ENCODE results near the gene JUN. TPM values are rescaled to one million over a fixed set of nuclear protein-coding genes. Genes with fewer than 3 reads are reported as not detected.

JUN gene
- total RNA-seq (2012; rRNA removed) = 46.6 and 51.1 TPM in 2 replicates
- polyA plus RNA-seq (2012; rRNA removed) = 86.9 and 89.1 TPM in 2 replicates
- polyA plus RNA-seq (2012; cell fraction: cytosol; rRNA removed) = 80.5 and 108 TPM in 2 replicates
- 85.4 and 184 TPM in 2 replicates for polyA plus RNA-seq (2012; cell fraction: nucleus; rRNA removed; ENCODE audit: low replicate concordance)
- percentile 99 among the genes with signal in this experiment for Bru-seq, nascent RNA
- BruChase-seq, experiment 1, labeled RNA remaining after a 6-hour chase = percentile 85 among the genes with signal in this experiment
- BruChase-seq, experiment 2, labeled RNA remaining after a 2-hour chase = percentile 97 among the genes with signal in this experiment
- long read RNA-seq, transcript JUN-201 (1 exons, 3,540 nt) = major isoform, 153 of 154 reads
- long read RNA-seq, partial matches to known transcripts = 0 of 154 reads
- long read RNA-seq, other reads (novel, unspliced or antisense) = 1 of 154 reads

GRCh38 chr1:58783993-58784757, at the start of gene JUN:
Gene JUN (minus strand): TSS chr1:58784047. CDS start chr1:58783070, 977 bp downstream.
- Histone ChIP-seq H3K4me2 (ENCODE audit: low read depth, low read length) (peak within 1 kb of the TSS; percentile 76), H3K56ac (ENCODE audit: extremely low read depth, insufficient read depth, low read length) (peak within 1 kb of the TSS; percentile 93), H3K27me3 (ENCODE audit: control insufficient read depth, insufficient read depth, low read length) (no peaks in the 10 kb centered on the region), H3K4ac (ENCODE audit: low read depth, low read length) (peak within 1 kb of the TSS; percentile 87), H3K23ac (ENCODE audit: low read depth, low read length) (peak within 1 kb of the TSS; percentile 88), H4K8ac (ENCODE audit: low read depth in 2 of 2, low read length in 2 of 2) (peak within 1 kb of the TSS; percentile 90 to 96), H3K27ac (ENCODE audit: insufficient read depth, low read length) (peak within 1 kb of the TSS; percentile 91), H3K4me3 (ENCODE audit: insufficient read depth, low read depth, low read length) (peak within 1 kb of the TSS; percentile 98), H4K5ac (ENCODE audit: low read depth, low read length) (peak within 1 kb of the TSS; percentile 83), H2AK5ac (ENCODE audit: low read depth, low read length) (peak within 1 kb of the TSS; percentile 90), H3K9me1 (ENCODE audit: insufficient read depth, low read length) (peaks cover 3% of the 10 kb centered on the region; the same call in 1 of the 2 replicates), H3K9ac (ENCODE audit: low read depth, low read length) (peak within 1 kb of the TSS; percentile 98), H2BK5ac (ENCODE audit: low read depth, low read length, poor library complexity, severe bottlenecking) (peak within 1 kb of the TSS; percentile 87), H2BK120ac (ENCODE audit: low read depth, low read length) (peak within 1 kb of the TSS; percentile 94), H3K4me1 (ENCODE audit: control insufficient read depth, insufficient read depth, low read length) (peaks cover 8% of the 10 kb centered on the region), H3K36me3 (ENCODE audit: control insufficient read depth, insufficient read depth, low read length) (peaks cover 17% of the 10 kb centered on the region), H4K91ac (ENCODE audit: insufficient read depth, low read depth, low read length) (peak within 1 kb of the TSS; percentile 94), H2AK9ac (replicated peaks; ENCODE audit: low read depth, low read length, poor library complexity) (peak within 1 kb of the TSS; percentile 94), H2BK15ac (ENCODE audit: low read depth, low read length) (peak within 1 kb of the TSS; percentile 75; the same call in 2 of the 3 replicates), H2AFZ (replicated peaks; ENCODE audit: low read length, poor library complexity) (peak within 1 kb of the TSS; percentile 94), H4K20me1 (ENCODE audit: insufficient read depth, low read length) (peaks cover 41% of the 10 kb centered on the region), H3K79me1 (ENCODE audit: low read depth in 1 of 2, low read length in 2 of 2) (peaks cover 0 to 8% of the 10 kb centered on the region in 2 experiments; a peak in 2 of 4 replicates), H2BK20ac (ENCODE audit: low read depth, low read length) (peak within 1 kb of the TSS; percentile 13), H3K14ac (replicated peaks; ENCODE audit: low read depth, low read length) (peak within 1 kb of the TSS; percentile 91), H3K18ac (ENCODE audit: low read depth, low read length) (peak within 1 kb of the TSS; percentile 92), H3K9me3 (ENCODE audit: control insufficient read depth, insufficient read depth, low read length) (no peaks in the 10 kb centered on the region)
- WGBS, 2 experiments (ENCODE audit: extremely low coverage in 2 of 2, insufficient read length in 1 of 2) = 0% methylated on average over 14 of the region's 57 CpGs; no CpG with 5 or more reads in 1 of the 2 experiments
- intact Hi-C loops (cut with micrococcal nuclease) = loop anchor here (1.0 to 10.0 kb wide), 11 partner anchors 65 to 1163 kb away; no protein-coding TSS in a partner anchor
- ChIA-PET CTCF (no interaction called here), POLR2A (ENCODE audit: unreplicated experiment) (interaction anchor here (0.6 to 1.4 kb wide), 9 partner anchors 23 to 963 kb away, joined by 3 to 6 read pairs (median 3); no protein-coding TSS in a partner anchor)
- ATAC-seq (ENCODE audit: low read depth) = peak; percentile 83
- no TSS peak for BruUV-seq (replicated peaks)
- in situ Hi-C loops (cut with MboI; ENCODE audit: low sequenced_read_pairs) = loop anchor here (10.0 to 25.0 kb wide), 2 partner anchors 503 to 921 kb away; partner anchors contain the start of gene FGGY
- peak; percentile 100 for DNase-seq
- dilution Hi-C loops (cut with HindIII; ENCODE audit: low sequenced_read_pairs, unreplicated experiment) = no loop called here
- TF ChIP-seq SMC3 (IDR thresholded peaks at IDR 0.05; ENCODE audit: low read depth, low read length) = peak; percentile 23
- no peak for TF ChIP-seq MAFK (IDR thresholded peaks at IDR 0.05; ENCODE audit: low read depth, low read length)
- peak; percentile 71 for TF ChIP-seq BHLHE40 (IDR thresholded peaks at IDR 0.05; ENCODE audit: low read depth, low read length)
- peak; percentile 80 for TF ChIP-seq MAZ (IDR thresholded peaks at IDR 0.05; ENCODE audit: borderline replicate concordance, low read depth, low read length)
- no peak for TF ChIP-seq RFX5 (IDR thresholded peaks at IDR 0.05; ENCODE audit: low read depth, low read length)
- TF ChIP-seq CEBPB (IDR thresholded peaks at IDR 0.05; ENCODE audit: low read depth, low read length) = peak; percentile 38; the same call in 1 of the 2 replicates
- no peak for TF ChIP-seq CHD1 (IDR thresholded peaks at IDR 0.05; ENCODE audit: low read depth, low read length)
- 0 out of 2 replicates have a peak, but pooled peaks have one; percentile 100 for TF ChIP-seq POLR2A (IDR thresholded peaks at IDR 0.05; ENCODE audit: low read depth, low read length)
- no peak for TF ChIP-seq MXI1 (IDR thresholded peaks at IDR 0.05; ENCODE audit: borderline replicate concordance, low read depth, low read length)
- TF ChIP-seq FOS (IDR thresholded peaks at IDR 0.05; ENCODE audit: low read depth, low read length) = peak; percentile 58
- TF ChIP-seq NFE2L2 (IDR thresholded peaks at IDR 0.05; ENCODE audit: low read depth, low read length) = peak; percentile 43; the same call in 1 of the 2 replicates
- no peak for TF ChIP-seq CTCF (conservative IDR thresholded peaks at IDR 0.05; ENCODE audit: low read depth, low read length)
- peak; percentile 10 for TF ChIP-seq USF2 (IDR thresholded peaks at IDR 0.05; ENCODE audit: low read depth, low read length)

All from IMR-90 (cell line).